ENCODE measurements around the gene GRK4.

- TF ChIP-seq CTCF (IDR thresholded peaks at IDR 0.05): no peak
- TF ChIP-seq ZFX (IDR thresholded peaks at IDR 0.05; ENCODE audit: borderline replicate concordance): no peak
Observed at GRCh38 chr4:2994917-2995316, 31.5 kb downstream of the GRK4 start.

Measured in 22Rv1 (cell line).